Endodermal cell (in vitro differentiated cells): ENCODE data around the gene LEFTY1. TPM values are rescaled to one million over a fixed set of nuclear protein-coding genes. Genes with fewer than 3 reads are reported as not detected.

Experiments
- DNase-seq: peaks from one replicate; pipeline ENCODE4 v3.0.0-alpha.2; 2017
- H3K27ac ChIP-seq: 2 replicates; pipeline ENCODE4 v1.5.1; 2013; ENCODE audit warnings: mild to moderate bottlenecking, low read depth, low read length, moderate library complexity
- H3K27me3 ChIP-seq: 2 replicates; pipeline ENCODE4 v1.6.1; 2013; ENCODE audit warnings: mild to moderate bottlenecking, low read length, moderate library complexity; ENCODE audit not compliant: insufficient read depth, control insufficient read depth, poor library complexity, severe bottlenecking
- H3K36me3 ChIP-seq: 2 replicates; pipeline ENCODE4 v1.7.0; 2013; ENCODE audit warnings: mild to moderate bottlenecking, low read length, moderate library complexity; ENCODE audit not compliant: control insufficient read depth, insufficient read depth
- H3K4me1 ChIP-seq: one replicate; pipeline ENCODE4 v1.7.0; 2013; ENCODE audit warnings: low read length; ENCODE audit not compliant: control insufficient read depth, insufficient read depth
- H3K4me3 ChIP-seq: 2 replicates; pipeline ENCODE4 v1.5.1; 2013; ENCODE audit warnings: mild to moderate bottlenecking, low read length, moderate library complexity
- H3K9ac ChIP-seq: 2 replicates; pipeline ENCODE4 v1.6.1; 2013; ENCODE audit warnings: mild to moderate bottlenecking, low read length, moderate library complexity; ENCODE audit not compliant: poor library complexity, severe bottlenecking; ENCODE audit errors: extremely low read depth
- H3K9me3 ChIP-seq: 2 replicates; pipeline ENCODE4 v1.6.1; 2013; ENCODE audit warnings: mild to moderate bottlenecking, low read length, moderate library complexity; ENCODE audit not compliant: control insufficient read depth
- H3K27ac Mint-ChIP-seq: 2 replicates; pipeline ENCODE4 v1.8.0; 2020; ENCODE audit warnings: mixed read lengths
- H3K27me3 Mint-ChIP-seq: 2 replicates; pipeline ENCODE4 v1.8.0; 2021; ENCODE audit warnings: mild to moderate bottlenecking, mixed read lengths; ENCODE audit not compliant: insufficient read depth
- H3K36me3 Mint-ChIP-seq: 2 replicates; pipeline ENCODE4 v1.8.0; 2020; ENCODE audit warnings: low read depth, mixed read lengths
- H3K4me1 Mint-ChIP-seq: 2 replicates; pipeline ENCODE4 v1.8.0; 2020; ENCODE audit warnings: mixed read lengths
- H3K4me3 Mint-ChIP-seq: 2 replicates; pipeline ENCODE4 v1.8.0; 2020; ENCODE audit warnings: mild to moderate bottlenecking, moderate library complexity, mixed read lengths
- H3K9me3 Mint-ChIP-seq: 2 replicates; pipeline ENCODE4 v1.8.0; 2020; ENCODE audit warnings: mild to moderate bottlenecking, mixed read lengths
- CTCF ChIP-seq: fragments of 200-600 bp; sonication (generic); conservative IDR thresholded peaks from 2 replicates; pipeline ENCODE4 v1.5.0; 2021; ENCODE audit warnings: antibody characterized with exemption, mild to moderate bottlenecking
- WGBS, 2 experiments: methylation state at CpG; one replicate each; pipeline versions ENCODE4 v1.1.5 to v1.1.7; 2013; ENCODE audit warnings: missing lambda C conversion rate in 2 of 2, mixed read lengths in 1 of 2; ENCODE audit not compliant: insufficient coverage in 1 of 2, insufficient read length in 1 of 2; 5-methylcytosine and 5-hydroxymethylcytosine counted together
- long read RNA-seq, 4 experiments: library from polyadenylated mRNA in 2 of 4; library from RNA in 1 of 4; library from capped mRNA in 1 of 4; stranded (forward) in 3 of 4; unstranded in 1 of 4; transcript quantifications; one replicate each; pipeline ENCODE4 v2.0.0, GENCODE V29; 2020 to 2021; ENCODE audit warnings: inconsistent platforms in 1 of 4
- polyA plus RNA-seq, 2 experiments: library from polyadenylated mRNA; stranded (reverse); fragments of 50-300 nt; gene quantifications; one replicate each; pipeline ENCODE4 v1.2.3, GENCODE V29; 2013
- total RNA-seq, 2 donors: library from RNA; stranded (reverse); fragmentation: NEBNext Ultra II Directional in 1 of 2; extraction: Animal tissue kit (Norgen Biotek cat#: 25700) in 1 of 2; gene quantifications; 2 replicates in 1 of 2; 3 replicates in 1 of 2; pipeline ENCODE4 v1.2.1, GENCODE V29; 2021

Gene LEFTY1
- total RNA-seq, result 100 to 1,000 TPM in 1 of 2 donors, 10 to 100 TPM in 1; 76.0 to 660 TPM
- polyA plus RNA-seq (2013, experiment 1 of 2), result 184 TPM
- 274 TPM for polyA plus RNA-seq (2013, experiment 2 of 2)
- long read RNA-seq, experiment 1, transcript LEFTY1-201 (4 exons, 1,626 nt), result major isoform, 77 of 102 reads
- long read RNA-seq, experiment 1, partial matches to known transcripts, result 6 of 102 reads
- long read RNA-seq, experiment 1, other reads (novel, unspliced or antisense), result 19 of 102 reads
- long read RNA-seq, experiment 2, transcript LEFTY1-201 (4 exons, 1,626 nt), result major isoform, 1,007 of 1,095 reads
- long read RNA-seq, experiment 2, partial matches to known transcripts, result 26 of 1,095 reads
- long read RNA-seq, experiment 2, other reads (novel, unspliced or antisense), result 62 of 1,095 reads
- long read RNA-seq, experiment 3, transcript LEFTY1-201 (4 exons, 1,626 nt), result major isoform, 8,637 of 8,898 reads
- long read RNA-seq, experiment 3, partial matches to known transcripts, result 120 of 8,898 reads
- long read RNA-seq, experiment 3, other reads (novel, unspliced or antisense), result 141 of 8,898 reads
- long read RNA-seq, experiment 4, partial matches to known transcripts, result 0 of 28 reads
- long read RNA-seq, experiment 4, other reads (novel, unspliced or antisense), result 28 of 28 reads

- H3K36me3 Mint-ChIP-seq, result peaks cover 19% of the 10 kb centered on the region
- DNase-seq, result peak; percentile 95
- H3K27ac Mint-ChIP-seq, result peak within 1 kb of the TSS; percentile 89
Measured at GRCh38 chr1:225888898-225889601, at the start of gene LEFTY1. TSS of gene LEFTY1 (minus strand) at chr1:225889146. CDS start at chr1:225889066, 80 bp downstream.

GRCh38 chr1:225937048-225937968, 48.4 kb upstream of the LEFTY1 start:
- H3K9me3 ChIP-seq, result no peaks in the 10 kb centered on the region
- no peak for DNase-seq
- H3K4me1 Mint-ChIP-seq, result peaks cover 22% of the 10 kb centered on the region
- peaks cover 12% of the 10 kb centered on the region for H3K36me3 Mint-ChIP-seq
- WGBS, 2 experiments, result 95% methylated on average over 15 to 21 of the region's 21 CpGs
- H3K4me1 ChIP-seq, result peaks cover 5% of the 10 kb centered on the region
- peak overlapping the region; percentile 44 for H3K27ac Mint-ChIP-seq
- no peaks in the 10 kb centered on the region for H3K27me3 ChIP-seq
- no peaks in the 10 kb centered on the region for H3K27me3 Mint-ChIP-seq
- TF ChIP-seq CTCF, result no peak
- peak overlapping the region; percentile 88 for H3K4me3 ChIP-seq
- H3K4me3 Mint-ChIP-seq, result peak overlapping the region; percentile 69
- H3K9ac ChIP-seq, result peak overlapping the region; percentile 96
- H3K9me3 Mint-ChIP-seq, result no peaks in the 10 kb centered on the region
- peaks cover 39% of the 10 kb centered on the region for H3K36me3 ChIP-seq
- no peak overlapping the region for H3K27ac ChIP-seq

More at GRCh38 chr1:225888898-225889601, at the start of gene LEFTY1:
- Histone ChIP-seq H3K36me3 (peaks cover 23% of the 10 kb centered on the region), H3K4me3 (peak within 1 kb of the TSS; percentile 100), H3K9me3 (no peaks in the 10 kb centered on the region), H3K9ac (peak within 1 kb of the TSS; percentile 100), H3K27ac (peak within 1 kb of the TSS; percentile 51), H3K4me1 (peaks cover 3% of the 10 kb centered on the region), H3K27me3 (no peaks in the 10 kb centered on the region)
- H3K9me3 Mint-ChIP-seq, result no peaks in the 10 kb centered on the region
- TF ChIP-seq CTCF, result no peak
- 36 to 64% methylated on average over 6 to 11 of the region's 11 CpGs for WGBS, 2 experiments
- H3K27me3 Mint-ChIP-seq, result no peaks in the 10 kb centered on the region
- H3K4me3 Mint-ChIP-seq, result peak within 1 kb of the TSS; percentile 87
- peaks cover 43% of the 10 kb centered on the region for H3K4me1 Mint-ChIP-seq
